ENCODE data around the gene TBX21.
A peak's percentile ranks its signal among the peaks of the same experiment; 100 is the strongest.

The TBX21 gene

GRCh38 chr17:47697906-47698711 lies 34.9 kb upstream of the TBX21 start:
- DNase-seq, result no peak

- DNase-seq, result peak; percentile 61
Observed at GRCh38 chr17:47698749-47699535, 34.1 kb upstream of the TBX21 start.

GRCh38 chr17:47699536-47699840 lies 33.5 kb upstream of the TBX21 start:
- DNase-seq, result no peak

GRCh38 chr17:47700471-47701449 lies 32.3 kb upstream of the TBX21 start:
- DNase-seq, result no peak

- no peak for DNase-seq
Observed at GRCh38 chr17:47701608-47702007, 31.4 kb upstream of the TBX21 start.

- DNase-seq, result no peak
Observed at GRCh38 chr17:47702391-47702995, 30.5 kb upstream of the TBX21 start.

GRCh38 chr17:47703191-47703591 lies 29.8 kb upstream of the TBX21 start:
- no peak for DNase-seq

- DNase-seq, result no peak
Observed at GRCh38 chr17:47703671-47704070, 29.4 kb upstream of the TBX21 start.

GRCh38 chr17:47704116-47704515 lies 28.9 kb upstream of the TBX21 start:
- DNase-seq, result no peak

- DNase-seq, result no peak
Observed at GRCh38 chr17:47704736-47705135, 28.3 kb upstream of the TBX21 start.

- DNase-seq, result no peak
Observed at GRCh38 chr17:47705536-47706530, 27.2 kb upstream of the TBX21 start.

GRCh38 chr17:47707056-47707804 lies 25.8 kb upstream of the TBX21 start:
- no peak for DNase-seq

GRCh38 chr17:47707884-47708283 lies 25.2 kb upstream of the TBX21 start:
- no peak for DNase-seq

- DNase-seq, result no peak
Observed at GRCh38 chr17:47708312-47708863, 24.6 kb upstream of the TBX21 start.

GRCh38 chr17:47708864-47709541 lies 24.0 kb upstream of the TBX21 start:
- no peak for DNase-seq

- no peak for DNase-seq
Observed at GRCh38 chr17:47709594-47709993, 23.4 kb upstream of the TBX21 start.

- no peak for DNase-seq
Observed at GRCh38 chr17:47711366-47712099, 21.5 kb upstream of the TBX21 start.

GRCh38 chr17:47712330-47713023 lies 20.6 kb upstream of the TBX21 start:
- DNase-seq, result no peak
